Astrocyte of the cerebellum (primary cell): ENCODE results near the gene MRPL46.

Experiments used
- DNase-seq: peaks from one replicate; pipeline ENCODE4 v3.0.0-alpha.2; 2011; ENCODE audit warnings: low read depth
- H3K4me3 ChIP-seq: 2 replicates; pipeline ENCODE4 v1.5.1; 2011; ENCODE audit warnings: mild to moderate bottlenecking, low read depth, low read length, moderate library complexity
- CTCF ChIP-seq: IDR thresholded peaks from 2 replicates; pipeline ENCODE4 v1.5.1; 2012; ENCODE audit warnings: low read length, low read depth, moderate library complexity, mild to moderate bottlenecking; ENCODE audit errors: missing control alignments
- in situ Hi-C: cut with HindIII; loops from 2 replicates; pipeline ENCODE4 v1.10.0; 2017; ENCODE audit warnings: low sequenced_read_pairs

MRPL46 gene

DNA sequence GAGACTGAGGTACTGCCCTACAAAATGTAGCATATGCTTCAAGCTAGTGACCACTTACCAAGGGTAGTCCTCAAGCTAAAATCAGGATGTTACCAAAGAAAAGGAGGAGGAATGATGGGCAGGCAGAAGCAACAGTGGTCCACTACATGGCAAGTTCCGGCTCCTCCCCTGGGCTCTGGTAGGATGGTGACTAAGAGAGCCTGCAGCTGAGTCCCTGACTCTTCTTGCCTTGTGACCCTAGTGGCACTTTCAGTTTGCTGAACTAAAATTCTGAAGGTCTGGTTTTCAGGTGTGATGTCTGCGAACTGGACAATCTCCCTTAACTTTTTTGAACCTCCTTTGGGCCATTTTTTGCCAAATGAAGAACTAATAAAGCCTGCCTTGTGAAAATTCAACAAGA is 40.9 kb downstream of the MRPL46 start:
- in situ Hi-C loops: no loop called here
- DNase-seq: no peak
- TF ChIP-seq CTCF: no peak
- no peak overlapping the region for H3K4me3 ChIP-seq

GRCh38 chr15:88423331-88423730 is 43.9 kb downstream of the MRPL46 start:
- no peak for TF ChIP-seq CTCF
- in situ Hi-C loops: no loop called here
- no peak for DNase-seq
- H3K4me3 ChIP-seq: no peak overlapping the region

- TF ChIP-seq CTCF: no peak
- in situ Hi-C loops: no loop called here
- DNase-seq: no peak
- no peak overlapping the region for H3K4me3 ChIP-seq
These were observed 47.4 kb downstream of the MRPL46 start for GRCh38 chr15:88419830-88420229.
